H1 (cell line): ENCODE measurements around the gene MACROD2. TPM values are rescaled to one million over a fixed set of nuclear protein-coding genes. Genes with fewer than 3 reads are reported as not detected.
A peak's percentile ranks its signal among the peaks of the same experiment; 100 is the strongest.

ENCODE experiments used
- CTCF ChIA-PET: fragments of 300-600 bp; sonication (Branson Sonifier 250); formaldehyde crosslinking; loops from one replicate; lab custom pipeline; 2021; ENCODE audit not compliant: partially characterized antibody; lab: Charles Lee
- POLR2A ChIA-PET: fragments of 300-600 bp; sonication (Branson Sonifier 250); formaldehyde crosslinking; loops from one replicate; lab custom pipeline; 2021; ENCODE audit warnings: inconsistent platforms; ENCODE audit not compliant: partially characterized antibody; lab: Charles Lee
- DNase-seq, 2 experiments: peaks; one replicate each; pipeline versions ENCODE4 v3.0.0 to v3.0.0-alpha.2; 2010 to 2022; ENCODE audit warnings: low spot score in 2 of 2, low read depth in 1 of 2, mixed read lengths in 1 of 2
- FAIRE-seq: peaks from 2 replicates; lab custom pipeline; 2011; peaks lifted over from hg19 to GRCh38; lab: Jason Lieb, UNC
- H2AFZ ChIP-seq: 2 replicates; pipeline ENCODE4 v1.8.1; 2012; ENCODE audit warnings: low read length, inconsistent platforms
- H2AK5ac ChIP-seq: 2 replicates; pipeline ENCODE4 v1.6.1; 2013; ENCODE audit warnings: low read depth, low read length
- H2BK120ac ChIP-seq: replicated peaks from 2 replicates; pipeline ENCODE3; 2013; ENCODE audit warnings: low read depth, low read length, inconsistent platforms
- H2BK12ac ChIP-seq: 2 replicates; pipeline ENCODE4 v1.6.1; 2013; ENCODE audit warnings: low read depth, low read length
- H2BK15ac ChIP-seq: 2 replicates; pipeline ENCODE4 v1.6.1; 2013; ENCODE audit warnings: low read length
- H2BK20ac ChIP-seq: 2 replicates; pipeline ENCODE4 v1.6.1; 2013; ENCODE audit warnings: low read length
- H2BK5ac ChIP-seq: 2 replicates; pipeline ENCODE4 v1.6.1; 2013; ENCODE audit warnings: low read depth, low read length
- H3K14ac ChIP-seq: 2 replicates; pipeline ENCODE4 v1.6.1; 2013; ENCODE audit warnings: inconsistent platforms; ENCODE audit not compliant: insufficient read length
- H3K18ac ChIP-seq: 2 replicates; pipeline ENCODE4 v1.6.1; 2013; ENCODE audit warnings: low read length; ENCODE audit errors: extremely low read depth
- H3K23ac ChIP-seq: 2 replicates; pipeline ENCODE4 v1.6.1; 2013; ENCODE audit warnings: inconsistent platforms; ENCODE audit not compliant: insufficient read length
- H3K23me2 ChIP-seq: 2 replicates; pipeline ENCODE4 v1.6.1; 2013; ENCODE audit warnings: low read depth, low read length
- H3K27ac ChIP-seq: 2 replicates; pipeline ENCODE4 v1.6.1; 2011; ENCODE audit warnings: low read depth, low read length, inconsistent platforms
- H3K27me3 ChIP-seq, 4 experiments: replicated peaks in 1 of 4; 1 replicate in 1 of 4; 2 replicates in 3 of 4; pipeline versions ENCODE4 v1.6.1 to v1.8.1; 2011 to 2013; ENCODE audit warnings: low read length in 3 of 4, mild to moderate bottlenecking in 3 of 4, inconsistent platforms in 2 of 4, mixed read lengths in 2 of 4, moderate library complexity in 1 of 4; ENCODE audit not compliant: control insufficient read depth in 3 of 4, insufficient read depth in 3 of 4; ENCODE audit errors: extremely low read depth in 1 of 4
- H3K36me3 ChIP-seq, 4 experiments: 2 replicates each; pipeline versions ENCODE4 v1.6.1 to v1.8.1; 2011 to 2013; ENCODE audit warnings: mild to moderate bottlenecking in 4 of 4, low read length in 3 of 4, moderate library complexity in 2 of 4, control low read depth in 1 of 4, inconsistent platforms in 1 of 4; ENCODE audit not compliant: insufficient read depth in 4 of 4, control insufficient read depth in 2 of 4
- H3K4ac ChIP-seq: replicated peaks from 2 replicates; pipeline ENCODE3; 2013; ENCODE audit warnings: low read length, low read depth, mixed read lengths, inconsistent platforms; ENCODE audit not compliant: insufficient read length
- H3K4me1 ChIP-seq, 4 experiments: replicated peaks in 1 of 4; 1 replicate in 1 of 4; 2 replicates in 3 of 4; pipeline versions ENCODE4 v1.6.1 to v1.8.1; 2011 to 2013; ENCODE audit warnings: low read length in 3 of 4, inconsistent platforms in 2 of 4, mixed read lengths in 1 of 4; ENCODE audit not compliant: insufficient read depth in 4 of 4, control insufficient read depth in 3 of 4
- H3K4me2 ChIP-seq, 2 experiments: 2 replicates each; pipeline versions ENCODE4 v1.6.1 to v1.8.1; 2011 to 2013; ENCODE audit warnings: low read depth in 2 of 2, low read length in 2 of 2, control low read depth in 1 of 2, inconsistent platforms in 1 of 2, mild to moderate bottlenecking in 1 of 2; ENCODE audit not compliant: insufficient read depth in 1 of 2
- H3K4me3 ChIP-seq, 4 experiments: fragments of 200-600, 300-600 bp in 1 of 4; sonication (generic), shearing (Covaris generic), sonication (Bioruptor Twin) in 1 of 4; 2 replicates each; pipeline versions ENCODE4 v1.5.1 to v1.8.1; 2011 to 2016; ENCODE audit warnings: low read length in 4 of 4, low read depth in 3 of 4, control low read depth in 2 of 4, inconsistent platforms in 2 of 4, mild to moderate bottlenecking in 2 of 4, mixed read lengths in 1 of 4, moderate library complexity in 1 of 4; ENCODE audit not compliant: insufficient read depth in 2 of 4; ENCODE audit errors: extremely low read depth in 1 of 4
- H3K56ac ChIP-seq: replicated peaks from 2 replicates; pipeline ENCODE3; 2013; ENCODE audit warnings: low read depth, mild to moderate bottlenecking, mixed read lengths, low read length, inconsistent platforms; ENCODE audit not compliant: insufficient read length
- H3K79me1 ChIP-seq: 2 replicates; pipeline ENCODE4 v1.6.1; 2013; ENCODE audit warnings: low read depth, low read length, control low read depth
- H3K79me2 ChIP-seq, 2 experiments: 2 replicates each; pipeline versions ENCODE4 v1.6.1 to v1.8.1; 2012 to 2013; ENCODE audit warnings: low read length in 2 of 2, mild to moderate bottlenecking in 2 of 2, inconsistent platforms in 1 of 2; ENCODE audit not compliant: insufficient read depth in 2 of 2, control insufficient read depth in 1 of 2
- H3K9ac ChIP-seq, 4 experiments: replicated peaks in 1 of 4; 1 replicate in 1 of 4; 2 replicates in 3 of 4; pipeline versions ENCODE4 v1.6.1 to v1.8.1; 2011 to 2013; ENCODE audit warnings: low read depth in 3 of 4, low read length in 3 of 4, control low read depth in 2 of 4, mild to moderate bottlenecking in 2 of 4, moderate library complexity in 2 of 4, inconsistent platforms in 1 of 4; ENCODE audit errors: extremely low read depth in 1 of 4
- H3K9me3 ChIP-seq, 2 experiments: 2 replicates each; pipeline versions ENCODE4 v1.6.1 to v1.8.1; 2012 to 2013; ENCODE audit warnings: mild to moderate bottlenecking in 2 of 2, moderate library complexity in 2 of 2, control low read depth in 1 of 2, inconsistent platforms in 1 of 2, low read depth in 1 of 2, low read length in 1 of 2, mixed read lengths in 1 of 2; ENCODE audit not compliant: insufficient read depth in 2 of 2
- H4K20me1 ChIP-seq, 2 experiments: replicated peaks in 1 of 2; 2 replicates each; pipeline versions ENCODE3 to v1.8.1; 2011 to 2013; ENCODE audit warnings: inconsistent platforms in 2 of 2, low read length in 2 of 2, mild to moderate bottlenecking in 1 of 2; ENCODE audit not compliant: insufficient read depth in 2 of 2, control insufficient read depth in 1 of 2
- H4K5ac ChIP-seq: 2 replicates; pipeline ENCODE4 v1.6.1; 2013; ENCODE audit warnings: low read length, low read depth, mixed read lengths, inconsistent platforms; ENCODE audit not compliant: insufficient read length
- H4K8ac ChIP-seq: 2 replicates; pipeline ENCODE4 v1.8.0; 2013; ENCODE audit warnings: mild to moderate bottlenecking, moderate library complexity, low read length, inconsistent platforms; ENCODE audit not compliant: insufficient read depth; ENCODE audit errors: extremely low read depth
- H4K91ac ChIP-seq: replicated peaks from 2 replicates; pipeline ENCODE3; 2013; ENCODE audit warnings: low read length, mixed read lengths, inconsistent platforms; ENCODE audit not compliant: insufficient read length
- CREB1 ChIP-seq: IDR thresholded peaks from 2 replicates; pipeline ENCODE4 v1.6.1; 2012; ENCODE audit warnings: inconsistent platforms
- HDAC2 ChIP-seq, 2 experiments: fragments of 300-600 bp in 1 of 2; sonication (generic) in 1 of 2; IDR thresholded peaks; 2 replicates each; pipeline ENCODE4 v1.6.1; 2011 to 2012; ENCODE audit warnings: low read depth in 2 of 2, low read length in 2 of 2, mild to moderate bottlenecking in 2 of 2, moderate library complexity in 2 of 2, borderline replicate concordance in 1 of 2, inconsistent platforms in 1 of 2
- SIN3A ChIP-seq, 2 experiments: IDR thresholded peaks in 1 of 2; conservative IDR thresholded peaks in 1 of 2; 2 replicates each; pipeline ENCODE4 v1.6.1; 2011 to 2012; ENCODE audit warnings: low read length in 2 of 2, improper control_type of control experiment in 1 of 2, low read depth in 1 of 2, mild to moderate bottlenecking in 1 of 2
- SP2 ChIP-seq: IDR thresholded peaks from 2 replicates; pipeline ENCODE4 v1.6.1; 2012; ENCODE audit warnings: mild to moderate bottlenecking, low read length, inconsistent platforms
- WGBS, 2 experiments: shearing (Covaris generic) in 1 of 2; methylation state at CpG; one replicate each; pipeline versions ENCODE4 v1.1.6 to v1.1.7; 2013 to 2015; ENCODE audit warnings: low lambda C conversion rate in 2 of 2, mixed read lengths in 2 of 2, inconsistent platforms in 1 of 2, low coverage in 1 of 2, missing lambda C conversion rate in 1 of 2; ENCODE audit not compliant: insufficient replicate concordance in 2 of 2, insufficient coverage in 1 of 2, insufficient read length in 1 of 2; ENCODE audit errors: extremely low coverage in 1 of 2, missing lambda C conversion rate in 1 of 2; 5-methylcytosine and 5-hydroxymethylcytosine counted together
- polyA plus RNA-seq, 7 experiments: library from polyadenylated mRNA; depleted of rRNA in 3 of 7; stranded (reverse) in 5 of 7; unstranded in 2 of 7; fragments of >200 nt in 5 of 7; fragments of 200-250 nt in 2 of 7; gene quantifications; 1 replicate in 5 of 7; 2 replicates in 1 of 7; 4 replicates in 1 of 7; pipeline versions ENCODE4 v1.2.1 to v1.2.3, GENCODE V29; 2011 to 2013; ENCODE audit warnings: missing spikeins in 2 of 7, mixed read lengths in 2 of 7
- total RNA-seq: library from RNA; stranded (reverse); fragmentation: NEBNext Ultra II Directional; extraction: Animal tissue kit (Norgen Biotek cat#: 25700); gene quantifications from 2 replicates; pipeline ENCODE4 v1.2.1, GENCODE V29; 2021

Gene MACROD2
- total and polyA plus RNA-seq, 2 of the 8 experiments (the other 6 are each of a cell fraction or from before 2014, with no cell fraction given) = 0.70 to 3.9 TPM

GRCh38 chr20:16063881-16064280 is 2068.6 kb downstream of the MACROD2 start:
- Histone ChIP-seq H2BK120ac (peak overlapping the region; percentile 90), H3K36me3 (no peaks in the 10 kb centered on the region), H3K18ac (no peak overlapping the region), H3K14ac (no peak overlapping the region), H2AK5ac (no peak overlapping the region), H3K27me3 (no peaks in the 10 kb centered on the region), H2AFZ (no peak overlapping the region), H4K5ac (no peak overlapping the region), H4K8ac (no peak overlapping the region), H2BK5ac (no peak overlapping the region), H3K9me3 (0 out of 4 replicates have a peak, but pooled peaks cover 0 to 2% of the 10 kb centered on the region in 2 experiments), H3K4me2 (peak overlapping the region in 1 of 2 experiments; percentile 75; a peak in 1 of 4 replicates), H3K4me3 (no peak overlapping the region), H3K27ac (no peak overlapping the region), H4K20me1 (no peaks in the 10 kb centered on the region), H4K91ac (no peak overlapping the region), H3K9ac (no peak overlapping the region), H3K23me2 (no peaks in the 10 kb centered on the region), H3K4me1 (peaks cover 0 to 17% (median 16%) of the 10 kb centered on the region in 4 experiments; a peak in 5 of 7 replicates), H3K23ac (no peak overlapping the region), H3K79me2 (no peaks in the 10 kb centered on the region), H2BK15ac (no peak overlapping the region), H3K79me1 (no peaks in the 10 kb centered on the region), H2BK20ac (peak overlapping the region; percentile 88; the same call in 1 of the 2 replicates), H2BK12ac (no peak overlapping the region), H3K56ac (no peak overlapping the region), H3K4ac (no peak overlapping the region)
- no peak for DNase-seq
- ChIA-PET CTCF (interaction anchor here (1.0 kb wide), 1 partner anchor 46 kb away, joined by 3 read pairs; no protein-coding TSS in a partner anchor), POLR2A (no interaction called here)
- FAIRE-seq = no peak
- WGBS, 2 experiments = 86% methylated on average over 2 of the region's 2 CpGs; no CpG with 5 or more reads in 1 of the 2 experiments
- TF ChIP-seq HDAC2 (IDR thresholded peaks at IDR 0.05; ENCODE audit: borderline replicate concordance in 1 of 2, low read depth in 2 of 2, low read length in 2 of 2) = no peak
- TF ChIP-seq SIN3A (conservative IDR thresholded peaks at IDR 0.05 in 1 of 2, IDR thresholded peaks at IDR 0.05 in 1 of 2; ENCODE audit: low read depth in 1 of 2, low read length in 2 of 2) = no peak
- TF ChIP-seq SP2 = no peak
- TF ChIP-seq CREB1 = no peak
- TF ChIP-seq, all 59 proteins: peak for 0
